ENCODE results near the gene R3HDM2.
A peak's percentile ranks its signal among the peaks of the same experiment; 100 is the strongest.

GRCh38 chr12:57452937-57453509 is 22.2 kb upstream of the R3HDM2 start:
- peak; percentile 62 to 92 (median 88) for TF ChIP-seq CTCF (IDR thresholded peaks at IDR 0.05)
- TF ChIP-seq POLR2A (IDR thresholded peaks at IDR 0.05) = no peak
